Prostate gland (tissue), 2 donors: Measurements from ENCODE around the gene MRPS5. TPM values are rescaled to one million over a fixed set of nuclear protein-coding genes. Genes with fewer than 3 reads are reported as not detected.

Experiments
- DNase-seq: peaks from one replicate; pipeline ENCODE4 v3.0.0-alpha.2; 2019; ENCODE audit warnings: low spot score
- H3K27ac ChIP-seq, 2 donors: fragments of 200-600 bp; sonication (generic); 2 replicates each; pipeline ENCODE4 v1.5.1; 2017 to 2019
- H3K27me3 ChIP-seq: fragments of 200-600 bp; sonication (generic); replicated peaks from 2 replicates; pipeline ENCODE4 v1.5.1; 2019; ENCODE audit not compliant: insufficient read depth
- H3K36me3 ChIP-seq, 2 donors: fragments of 200-600 bp; sonication (generic); 1 replicate in 1 of 2; 2 replicates in 1 of 2; pipeline versions ENCODE4 v1.5.1 to v1.8.1; 2017 to 2019
- H3K4me1 ChIP-seq: fragments of 200-600 bp; sonication (generic); replicated peaks from 2 replicates; pipeline ENCODE4 v1.5.1; 2019
- H3K4me3 ChIP-seq, 2 donors: fragments of 200-600 bp; sonication (generic); 2 replicates each; pipeline ENCODE4 v1.5.1; 2017 to 2019
- H3K9me3 ChIP-seq: fragments of 200-600 bp; sonication (generic); 2 replicates; pipeline ENCODE4 v1.5.1; 2017
- CTCF ChIP-seq, 4 experiments: fragments of 200-600 bp in 2 of 4; fragments of 450-650 bp in 2 of 4; sonication (generic) in 2 of 4; IDR thresholded peaks; 1 replicate in 3 of 4; 2 replicates in 1 of 4; pipeline ENCODE4 v1.5.1; 2016 to 2019; ENCODE audit warnings: antibody characterized with exemption in 4 of 4, mild to moderate bottlenecking in 2 of 4, moderate library complexity in 2 of 4
- POLR2A ChIP-seq: fragments of 450-650 bp; IDR thresholded peaks from one replicate; pipeline ENCODE4 v1.6.1; 2016; ENCODE audit warnings: antibody characterized with exemption, mild to moderate bottlenecking
- POLR2AphosphoS5 ChIP-seq: sonication (generic); formaldehyde crosslinking; IDR thresholded peaks from one replicate; pipeline ENCODE4 v1.6.1; 2017; ENCODE audit warnings: antibody characterized with exemption
- WGBS: methylation state at CpG from one replicate; pipeline ENCODE4 v1.1.5; 2018; 5-methylcytosine and 5-hydroxymethylcytosine counted together
- intact Hi-C: fragments of 100-400 bp; cut with DNase I; formaldehyde crosslinking; loops from one replicate; pipeline ENCODE4 v1.14.2; 2022
- total RNA-seq, 2 donors: library from RNA; depleted of rRNA; stranded (reverse); fragments of >200 nt; gene quantifications; one replicate each; pipeline ENCODE4 v1.1.0, GENCODE V29; 2016

Gene MRPS5
- total RNA-seq, 2 donors from 2014 or later, result 35.0 to 49.9 TPM

GRCh38 chr2:95113464-95113863 lies 8.1 kb downstream of the MRPS5 start:
- Histone ChIP-seq H3K27me3 (no peaks in the 10 kb centered on the region), H3K4me1 (no peaks in the 10 kb centered on the region), H3K36me3 (peaks cover 0 to 3% of the 10 kb centered on the region in 2 donors), H3K9me3 (no peaks in the 10 kb centered on the region), H3K4me3 (no peak overlapping the region), H3K27ac (no peak overlapping the region)
- no peak for DNase-seq
- TF ChIP-seq POLR2A (no peak), CTCF (IDR thresholded peaks at IDR 0.05) (no peak), POLR2AphosphoS5 (no peak)
- 95% methylated on average over 7 of the region's 7 CpGs for WGBS
- intact Hi-C loops, result no loop called here

- Histone ChIP-seq H3K27ac (no peak overlapping the region), H3K36me3 (peaks cover 3 to 18% of the 10 kb centered on the region in 2 donors), H3K27me3 (no peaks in the 10 kb centered on the region), H3K4me1 (no peaks in the 10 kb centered on the region), H3K4me3 (no peak overlapping the region), H3K9me3 (no peaks in the 10 kb centered on the region)
- intact Hi-C loops, result no loop called here
- TF ChIP-seq POLR2AphosphoS5, result no peak
- no peak for TF ChIP-seq POLR2A
- TF ChIP-seq CTCF (IDR thresholded peaks at IDR 0.05), result no peak
- no peak for DNase-seq
These were observed 11.2 kb downstream of the MRPS5 start for GRCh38 chr2:95110395-95110794.

GRCh38 chr2:95109260-95109659 lies 12.3 kb downstream of the MRPS5 start:
- peaks cover 3 to 18% of the 10 kb centered on the region in 2 donors for H3K36me3 ChIP-seq
- H3K9me3 ChIP-seq, result no peaks in the 10 kb centered on the region
- no peak for DNase-seq
- H3K27ac ChIP-seq, result no peak overlapping the region
- intact Hi-C loops, result no loop called here
- H3K4me1 ChIP-seq, result no peaks in the 10 kb centered on the region
- H3K4me3 ChIP-seq, result no peak overlapping the region
- TF ChIP-seq POLR2AphosphoS5 (no peak), POLR2A (no peak), CTCF (IDR thresholded peaks at IDR 0.05) (no peak)
- no peaks in the 10 kb centered on the region for H3K27me3 ChIP-seq
- 69% methylated on average over 6 of the region's 6 CpGs for WGBS

GRCh38 chr2:95106081-95106480 lies 15.5 kb downstream of the MRPS5 start:
- Histone ChIP-seq H3K4me1 (no peaks in the 10 kb centered on the region), H3K9me3 (no peaks in the 10 kb centered on the region), H3K36me3 (peaks cover 7 to 18% of the 10 kb centered on the region in 2 donors), H3K27me3 (no peaks in the 10 kb centered on the region), H3K4me3 (no peak overlapping the region), H3K27ac (no peak overlapping the region)
- WGBS, result 100% methylated on average over 2 of the region's 2 CpGs
- no peak for DNase-seq
- intact Hi-C loops, result no loop called here
- TF ChIP-seq POLR2AphosphoS5, result no peak
- TF ChIP-seq POLR2A, result no peak
- TF ChIP-seq CTCF (IDR thresholded peaks at IDR 0.05), result no peak

- Histone ChIP-seq H3K27me3 (no peaks in the 10 kb centered on the region), H3K4me3 (no peak overlapping the region), H3K4me1 (no peaks in the 10 kb centered on the region), H3K36me3 (peaks cover 9 to 18% of the 10 kb centered on the region in 2 donors), H3K27ac (no peak overlapping the region), H3K9me3 (no peaks in the 10 kb centered on the region)
- no peak for DNase-seq
- intact Hi-C loops, result no loop called here
- 96% methylated on average over 8 of the region's 8 CpGs for WGBS
- TF ChIP-seq POLR2AphosphoS5 (no peak), CTCF (IDR thresholded peaks at IDR 0.05) (no peak), POLR2A (no peak)
These were observed 17.0 kb downstream of the MRPS5 start for GRCh38 chr2:95104606-95105005.
